ENCODE results near the gene SLC16A2.
A peak's percentile ranks its signal among the peaks of the same experiment; 100 is the strongest.

The SLC16A2 gene

GRCh38 chrX:74535086-74535407 is 113.8 kb downstream of the SLC16A2 start:
- in situ Hi-C loops (cut with MboI; ENCODE audit: low sequenced_read_pairs, unreplicated experiment): loop anchor here (25.0 kb wide), 2 partner anchors 148 to 673 kb away; partner anchors contain the start of gene XIST
- no peak for DNase-seq (ENCODE audit: low spot score)
- TF ChIP-seq CTCF (IDR thresholded peaks at IDR 0.05; ENCODE audit: borderline replicate concordance, control extremely low read depth, extremely low read depth, insufficient read depth, missing control alignments): no peak

- peak; percentile 18 for TF ChIP-seq CTCF (IDR thresholded peaks at IDR 0.05; ENCODE audit: borderline replicate concordance, control extremely low read depth, extremely low read depth, insufficient read depth, missing control alignments)
- peak; percentile 58 for DNase-seq (ENCODE audit: low spot score)
- in situ Hi-C loops (cut with MboI; ENCODE audit: low sequenced_read_pairs, unreplicated experiment): loop anchor here (25.0 kb wide), 2 partner anchors 148 to 673 kb away; partner anchors contain the start of gene XIST
Observed at GRCh38 chrX:74535408-74536151, 114.3 kb downstream of the SLC16A2 start.

GRCh38 chrX:74536152-74536831 is 115.0 kb downstream of the SLC16A2 start:
- in situ Hi-C loops (cut with MboI; ENCODE audit: low sequenced_read_pairs, unreplicated experiment): loop anchor here (25.0 kb wide), 2 partner anchors 149 to 674 kb away; partner anchors contain the start of gene XIST

GRCh38 chrX:74536832-74537371 is 115.6 kb downstream of the SLC16A2 start:
- in situ Hi-C loops (cut with MboI; ENCODE audit: low sequenced_read_pairs, unreplicated experiment): loop anchor here (25.0 kb wide), 2 partner anchors 150 to 675 kb away; partner anchors contain the start of gene XIST
- no peak for DNase-seq (ENCODE audit: low spot score)
- no peak for TF ChIP-seq CTCF (IDR thresholded peaks at IDR 0.05; ENCODE audit: borderline replicate concordance, control extremely low read depth, extremely low read depth, insufficient read depth, missing control alignments)

More at GRCh38 chrX:74536152-74536831, 115.0 kb downstream of the SLC16A2 start:
- TF ChIP-seq CTCF (IDR thresholded peaks at IDR 0.05; ENCODE audit: borderline replicate concordance, control extremely low read depth, extremely low read depth, insufficient read depth, missing control alignments): no peak
- peak; percentile 75 for DNase-seq (ENCODE audit: low spot score)

- DNase-seq (ENCODE audit: low spot score): no peak
- in situ Hi-C loops (cut with MboI; ENCODE audit: low sequenced_read_pairs, unreplicated experiment): loop anchor here (25.0 kb wide), 2 partner anchors 153 to 678 kb away; partner anchors contain the start of gene XIST
- no peak for TF ChIP-seq CTCF (IDR thresholded peaks at IDR 0.05; ENCODE audit: borderline replicate concordance, control extremely low read depth, extremely low read depth, insufficient read depth, missing control alignments)
Observed at GRCh38 chrX:74540635-74541249, 119.4 kb downstream of the SLC16A2 start.

GRCh38 chrX:74545880-74546523 is 124.7 kb downstream of the SLC16A2 start:
- in situ Hi-C loops (cut with MboI; ENCODE audit: low sequenced_read_pairs, unreplicated experiment): loop anchor here (25.0 kb wide), 2 partner anchors 159 to 684 kb away; partner anchors contain the start of gene XIST
- no peak for DNase-seq (ENCODE audit: low spot score)
- TF ChIP-seq CTCF (IDR thresholded peaks at IDR 0.05; ENCODE audit: borderline replicate concordance, control extremely low read depth, extremely low read depth, insufficient read depth, missing control alignments): no peak
